Bronchial epithelial cell (primary cell): ENCODE results near the gene OR52I2. TPM values are rescaled to one million over a fixed set of nuclear protein-coding genes. Genes with fewer than 3 reads are reported as not detected.

Source experiments
- DNase-seq: peaks from one replicate; pipeline ENCODE4 v3.0.0-alpha.2; 2010; ENCODE audit warnings: low read depth
- FAIRE-seq: peaks from 2 replicates; lab custom pipeline; 2011; peaks lifted over from hg19 to GRCh38; lab: Jason Lieb, UNC
- H3K27me3 ChIP-seq: 2 replicates; pipeline ENCODE4 v1.5.1; 2011; ENCODE audit warnings: low read length; ENCODE audit not compliant: control insufficient read depth, insufficient read depth
- H3K36me3 ChIP-seq: 2 replicates; pipeline ENCODE4 v1.5.1; 2011; ENCODE audit warnings: low read length; ENCODE audit not compliant: control insufficient read depth, insufficient read depth
- H3K4me3 ChIP-seq: 2 replicates; pipeline ENCODE4 v1.5.1; 2011; ENCODE audit warnings: mild to moderate bottlenecking, low read depth, low read length, control low read depth
- total RNA-seq: library from RNA; depleted of rRNA; stranded (reverse); fragments of >200 nt; gene quantifications from 2 replicates; pipeline ENCODE4 v1.2.1, GENCODE V29; 2014
- TF ChIP-seq, protein P1 (sequence below): IDR thresholded peaks from 2 replicates; pipeline ENCODE4 v1.5.1; 2011; ENCODE audit warnings: mild to moderate bottlenecking, moderate library complexity, low read length, control low read depth, inconsistent platforms; ENCODE audit not compliant: insufficient read depth, severe bottlenecking

OR52I2 gene
- total RNA-seq, 1 donor from 2014 or later = not detected

DNA sequence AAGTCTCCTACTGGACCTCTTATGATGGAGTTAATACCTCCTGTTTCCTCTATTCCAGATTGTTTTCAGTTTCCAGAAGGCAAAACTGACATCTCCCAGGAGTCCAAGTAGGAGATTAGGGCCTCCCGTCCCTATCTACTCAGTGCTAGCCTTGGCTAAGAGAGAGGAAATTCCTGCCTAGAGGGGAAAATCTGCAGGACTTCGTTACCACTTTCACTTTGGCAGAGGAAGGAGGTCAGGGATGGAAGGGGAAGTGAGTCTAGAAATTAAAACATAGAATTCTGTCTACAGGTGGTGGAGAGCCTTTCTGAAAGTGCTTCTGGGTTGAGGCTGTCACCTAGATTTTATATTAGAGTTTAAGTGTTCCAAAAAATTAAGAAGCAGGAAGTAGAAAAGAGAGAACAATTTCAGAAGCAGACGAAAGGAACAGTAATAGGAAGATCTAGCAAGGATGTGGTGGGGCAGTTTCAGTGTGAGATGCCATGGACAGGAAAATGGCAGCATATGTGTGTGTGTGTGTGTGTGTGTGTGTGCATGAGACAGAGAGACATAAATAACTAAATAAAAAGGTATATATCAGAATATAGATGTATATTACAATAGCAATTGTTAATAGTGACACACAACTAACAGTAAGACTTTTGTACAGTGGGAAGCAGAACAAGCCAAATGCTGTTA is 28.9 kb downstream of the OR52I2 start:
- Histone ChIP-seq H3K36me3 (no peaks in the 10 kb centered on the region), H3K27me3 (no peaks in the 10 kb centered on the region), H3K4me3 (no peak overlapping the region)
- DNase-seq = no peak
- FAIRE-seq = no peak
- TF ChIP-seq, protein P1, sequence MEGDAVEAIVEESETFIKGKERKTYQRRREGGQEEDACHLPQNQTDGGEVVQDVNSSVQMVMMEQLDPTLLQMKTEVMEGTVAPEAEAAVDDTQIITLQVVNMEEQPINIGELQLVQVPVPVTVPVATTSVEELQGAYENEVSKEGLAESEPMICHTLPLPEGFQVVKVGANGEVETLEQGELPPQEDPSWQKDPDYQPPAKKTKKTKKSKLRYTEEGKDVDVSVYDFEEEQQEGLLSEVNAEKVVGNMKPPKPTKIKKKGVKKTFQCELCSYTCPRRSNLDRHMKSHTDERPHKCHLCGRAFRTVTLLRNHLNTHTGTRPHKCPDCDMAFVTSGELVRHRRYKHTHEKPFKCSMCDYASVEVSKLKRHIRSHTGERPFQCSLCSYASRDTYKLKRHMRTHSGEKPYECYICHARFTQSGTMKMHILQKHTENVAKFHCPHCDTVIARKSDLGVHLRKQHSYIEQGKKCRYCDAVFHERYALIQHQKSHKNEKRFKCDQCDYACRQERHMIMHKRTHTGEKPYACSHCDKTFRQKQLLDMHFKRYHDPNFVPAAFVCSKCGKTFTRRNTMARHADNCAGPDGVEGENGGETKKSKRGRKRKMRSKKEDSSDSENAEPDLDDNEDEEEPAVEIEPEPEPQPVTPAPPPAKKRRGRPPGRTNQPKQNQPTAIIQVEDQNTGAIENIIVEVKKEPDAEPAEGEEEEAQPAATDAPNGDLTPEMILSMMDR = no peak

GRCh38 chr11:4611986-4612385 is 30.4 kb downstream of the OR52I2 start:
- TF ChIP-seq, protein P1 = no peak
- Histone ChIP-seq H3K36me3 (no peaks in the 10 kb centered on the region), H3K4me3 (no peak overlapping the region), H3K27me3 (no peaks in the 10 kb centered on the region)
- no peak for FAIRE-seq
- no peak for DNase-seq

- TF ChIP-seq, protein P1 = no peak
- Histone ChIP-seq H3K36me3 (no peaks in the 10 kb centered on the region), H3K27me3 (no peaks in the 10 kb centered on the region), H3K4me3 (no peak overlapping the region)
- FAIRE-seq = no peak
- no peak for DNase-seq
These were observed 34.4 kb downstream of the OR52I2 start for GRCh38 chr11:4615856-4616444.

DNA sequence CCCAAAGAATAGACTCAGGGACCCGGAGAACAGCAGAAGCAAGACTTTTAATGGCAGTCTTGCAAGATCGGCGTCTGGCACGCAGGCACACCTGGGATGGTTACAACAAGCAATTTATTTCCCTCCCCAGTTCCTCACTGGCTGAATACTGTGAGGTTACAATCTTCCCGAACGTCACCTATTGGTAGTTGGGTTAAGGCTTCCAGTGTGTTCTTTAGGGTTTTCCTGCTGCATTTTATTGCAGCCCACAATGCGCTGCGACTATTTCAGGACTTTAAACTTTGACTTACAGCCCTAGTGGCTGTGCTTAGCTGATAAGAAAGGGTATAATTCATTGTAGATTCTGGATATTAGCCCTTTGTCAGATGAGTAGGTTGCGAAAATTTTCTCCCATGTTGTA is 38.0 kb downstream of the OR52I2 start:
- no peaks in the 10 kb centered on the region for H3K27me3 ChIP-seq
- no peaks in the 10 kb centered on the region for H3K36me3 ChIP-seq
- TF ChIP-seq, protein P1 = no peak
- FAIRE-seq (no peak), DNase-seq (no peak)
- H3K4me3 ChIP-seq = no peak overlapping the region

GRCh38 chr11:4626207-4627099 is 44.9 kb downstream of the OR52I2 start:
- DNase-seq = peak; percentile 65
- Histone ChIP-seq H3K4me3 (no peak overlapping the region), H3K36me3 (no peaks in the 10 kb centered on the region), H3K27me3 (no peaks in the 10 kb centered on the region)
- TF ChIP-seq, protein P1 = peak; percentile 71
- FAIRE-seq = peak; percentile 55
